Kidney glomerular epithelial cell (primary cell): Measurements from ENCODE around the gene LRMDA.

Source experiments
- DNase-seq: peaks from one replicate; lab custom pipeline; 2025; lab: John Stamatoyannopoulos, UW

LRMDA gene

DNA sequence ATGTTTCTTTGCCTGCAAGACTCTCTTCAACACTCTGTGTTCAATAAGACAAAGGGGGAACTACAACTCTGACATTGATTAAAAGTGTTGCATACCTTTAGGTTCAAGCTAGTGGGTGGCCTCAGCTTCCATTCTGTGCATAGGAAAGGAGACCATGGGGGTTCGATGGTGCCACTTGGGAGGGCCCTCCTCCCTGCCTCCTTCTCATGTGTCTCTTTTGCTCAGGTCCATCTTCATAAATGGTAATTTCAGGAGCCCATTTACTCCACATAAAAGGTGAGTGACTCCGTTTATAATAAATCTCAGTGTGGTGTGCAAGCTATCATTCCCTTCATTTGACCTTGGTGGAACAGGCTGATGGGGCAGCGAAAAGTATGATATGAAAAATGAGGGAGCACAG lies 285.1 kb downstream of the LRMDA start:
- DNase-seq, result no peak

DNA sequence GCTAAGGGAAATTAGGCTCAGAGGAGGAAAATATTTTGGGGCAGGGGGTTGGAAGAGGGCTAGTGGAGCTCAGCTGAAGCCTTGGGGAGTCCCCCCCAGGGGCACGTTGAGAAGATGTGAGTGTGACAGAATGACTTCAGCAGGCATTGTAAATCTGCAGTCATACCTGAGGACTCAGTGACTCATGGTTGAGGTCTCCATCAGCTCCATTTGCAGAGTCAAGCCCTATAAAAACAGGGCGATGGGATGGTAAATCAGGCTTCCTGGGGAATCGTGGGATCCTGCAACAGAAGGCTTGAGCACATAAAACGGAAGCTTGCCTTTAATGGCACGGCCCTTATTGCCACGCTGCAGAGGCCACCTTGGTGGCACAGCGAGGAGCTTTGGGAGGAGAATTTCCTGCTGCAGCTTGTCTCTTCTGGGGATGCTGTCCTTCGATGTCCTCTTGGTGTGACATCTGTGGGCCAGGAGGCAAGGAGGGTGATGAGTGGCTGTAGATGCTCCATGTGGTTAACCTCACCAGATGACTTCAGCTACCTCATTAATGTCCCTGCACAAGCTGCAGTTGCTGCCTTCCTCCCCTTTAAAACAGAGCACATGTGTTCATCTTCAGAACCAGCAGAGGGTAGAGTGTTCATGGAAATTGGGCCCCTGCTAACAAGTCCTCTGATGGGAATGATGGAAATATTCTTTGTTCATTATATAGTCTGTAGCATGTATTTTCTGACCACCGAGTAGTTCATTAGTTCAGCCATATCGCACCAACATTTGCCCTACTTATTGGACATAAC lies 285.9 kb downstream of the LRMDA start:
- no peak for DNase-seq

DNA sequence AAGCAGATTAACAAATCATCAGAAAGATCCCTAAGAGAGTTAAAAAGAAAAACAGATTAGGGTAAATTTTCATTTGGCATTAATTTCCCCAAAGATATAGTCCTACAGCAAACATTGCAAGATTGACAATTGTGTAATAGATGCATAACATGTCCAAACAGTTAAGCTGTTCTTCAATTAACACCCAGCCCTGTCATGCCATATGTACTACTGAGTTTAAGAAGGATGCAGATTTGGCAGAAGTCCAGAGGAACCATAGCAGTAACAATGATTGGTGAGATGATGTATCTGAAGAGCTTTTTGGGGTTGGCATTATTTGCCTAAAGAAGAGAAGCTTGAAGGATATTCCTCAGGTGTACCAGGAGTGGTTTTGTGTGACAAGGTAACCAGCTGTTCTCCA lies 287.6 kb downstream of the LRMDA start:
- DNase-seq, result no peak

DNA sequence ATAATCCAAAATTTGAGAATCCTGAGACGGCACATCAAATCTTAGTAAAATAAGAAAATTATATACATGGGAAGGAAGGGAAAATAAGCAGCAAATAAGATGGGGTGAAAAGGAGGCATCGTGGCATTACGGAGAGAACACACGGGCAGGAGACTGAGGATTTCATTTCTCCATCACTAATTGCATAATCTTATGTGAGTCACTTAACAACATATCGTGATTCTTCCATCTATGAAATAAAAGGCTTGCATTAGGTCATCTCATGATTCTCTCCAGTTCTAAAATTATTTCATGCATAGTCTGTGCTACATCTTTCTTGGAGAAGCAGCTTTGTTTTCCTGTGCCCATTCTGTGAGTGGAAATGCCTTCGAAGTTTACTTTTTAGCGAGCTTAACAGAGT lies 288.7 kb downstream of the LRMDA start:
- DNase-seq, result no peak

DNA sequence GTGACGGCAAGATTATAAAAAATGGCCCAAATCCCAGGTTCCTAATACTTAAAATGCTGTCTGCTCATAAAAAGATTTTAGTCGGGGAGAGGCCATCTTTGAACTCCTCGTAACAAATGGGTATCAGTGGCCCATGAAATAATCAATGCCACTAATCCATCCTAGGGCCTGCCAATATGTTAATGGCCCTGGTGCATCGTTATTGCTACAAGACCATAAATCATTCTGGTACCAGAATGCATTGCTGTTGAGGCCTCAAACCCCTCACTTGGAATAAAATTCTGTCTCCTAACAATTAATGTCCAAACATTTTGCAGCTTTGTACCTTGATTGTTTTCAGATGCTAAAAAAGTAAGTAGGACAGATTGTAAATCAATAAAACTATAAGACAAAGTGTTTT lies 290.6 kb downstream of the LRMDA start:
- DNase-seq, result no peak

DNA sequence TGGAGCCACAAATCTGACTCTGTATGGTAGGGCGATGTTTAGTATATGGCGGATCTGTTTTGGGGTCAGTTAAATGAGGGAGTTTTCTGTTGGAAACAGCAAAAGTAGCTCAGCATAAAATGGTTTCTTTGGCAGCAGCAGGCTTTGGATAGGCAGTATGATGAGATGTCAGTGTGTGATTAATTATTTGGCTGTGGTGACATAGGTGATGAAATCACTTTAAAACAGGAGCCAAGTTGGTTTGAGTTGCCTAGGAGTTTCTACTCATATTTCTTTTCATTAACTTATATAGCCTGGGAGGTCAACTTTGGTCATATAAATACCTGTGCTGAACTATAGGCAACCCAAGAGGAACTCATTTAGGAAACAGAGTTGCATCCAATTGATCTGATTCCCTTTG lies 291.2 kb downstream of the LRMDA start:
- no peak for DNase-seq

DNA sequence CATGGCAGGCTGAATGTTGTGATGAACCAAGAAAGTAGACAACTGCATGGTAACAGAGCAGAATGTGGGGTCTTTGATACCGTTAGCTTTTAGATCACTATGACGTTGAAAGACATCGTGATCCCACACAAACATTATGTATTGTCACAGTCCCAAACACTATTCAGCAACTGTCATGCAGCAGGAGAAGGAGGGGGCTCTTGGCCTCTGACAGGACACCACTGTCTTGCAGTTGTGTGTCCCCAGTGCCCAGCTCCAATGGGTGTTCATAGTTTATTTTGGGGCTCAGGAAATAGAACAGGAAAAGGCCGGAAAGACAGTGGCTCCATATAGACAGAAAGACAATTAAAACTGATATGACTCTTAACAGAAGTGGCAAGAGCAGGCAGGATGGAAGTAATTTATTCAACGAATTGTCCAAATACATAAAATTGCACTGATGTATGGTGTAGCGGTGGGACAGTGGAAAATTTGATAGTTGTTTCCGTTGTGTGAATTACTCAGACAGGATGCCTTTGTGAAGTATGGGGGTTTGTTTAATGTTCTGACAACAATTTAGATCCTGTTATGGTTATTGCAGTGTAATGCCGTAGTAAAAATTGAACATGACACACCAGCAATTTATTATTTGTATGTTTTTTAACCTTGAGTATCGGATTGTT lies 292.0 kb downstream of the LRMDA start:
- DNase-seq, result no peak

DNA sequence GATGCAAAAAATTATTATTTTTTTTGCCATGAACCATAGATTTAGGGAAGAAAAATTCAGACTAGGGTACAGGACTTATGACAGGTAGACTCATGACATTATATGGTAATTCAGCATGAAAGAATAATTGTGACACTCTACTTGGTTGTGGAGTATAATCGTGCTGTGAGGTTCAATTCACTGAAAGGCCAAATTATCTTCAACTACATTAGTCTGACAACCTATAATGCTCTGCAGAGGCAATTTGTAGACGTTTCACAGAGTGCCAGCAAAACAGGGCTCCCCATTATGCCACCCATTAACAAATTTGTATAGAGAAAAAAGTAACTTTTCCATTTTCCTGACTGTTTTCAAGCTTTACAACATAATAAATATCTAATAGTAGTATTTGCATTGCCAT lies 292.6 kb downstream of the LRMDA start:
- no peak for DNase-seq

DNA sequence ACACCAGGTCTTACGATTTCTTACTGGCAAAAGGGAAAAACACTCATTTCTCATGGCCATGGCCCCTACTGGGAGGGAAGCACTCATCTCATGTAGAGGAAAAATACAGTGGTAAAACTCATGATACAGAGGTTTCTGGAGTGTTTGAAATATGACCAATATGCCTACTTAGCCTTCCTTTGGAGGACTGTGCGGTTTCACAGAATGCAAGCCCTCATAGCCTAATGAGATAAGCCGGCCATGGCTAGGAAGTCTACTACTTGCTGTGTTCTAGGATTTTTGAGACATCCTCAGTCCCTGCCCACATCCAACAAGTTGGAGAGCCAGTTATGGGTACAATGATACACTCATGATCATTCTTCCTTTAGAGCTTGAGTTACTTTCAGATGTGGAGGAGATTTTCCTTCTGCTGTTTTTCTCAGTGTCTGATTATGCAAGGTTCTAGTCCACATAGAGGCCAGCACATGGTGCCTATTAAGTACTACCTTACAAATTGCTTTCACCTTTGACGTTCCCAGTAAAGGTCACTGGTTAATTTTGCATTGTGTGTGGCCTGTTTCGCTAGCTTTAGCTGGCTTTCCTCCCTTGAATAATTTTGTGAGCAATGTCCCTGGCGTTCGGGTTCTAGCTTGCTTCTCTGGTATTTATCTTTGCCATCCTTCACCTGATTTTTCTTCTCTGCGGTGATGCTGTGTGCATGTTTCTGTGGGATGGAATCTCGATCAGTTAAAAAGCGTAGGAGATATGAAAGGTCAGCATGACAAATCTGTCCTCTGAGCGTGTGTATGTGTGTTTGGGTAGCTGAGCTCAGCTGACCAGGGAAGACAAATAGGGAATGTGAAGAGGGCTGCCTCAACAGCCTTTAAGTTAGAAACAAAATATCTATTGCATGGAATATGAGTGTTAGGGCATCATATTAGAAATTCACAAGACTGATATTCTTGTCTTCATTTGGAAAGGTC lies 295.4 kb downstream of the LRMDA start:
- no peak for DNase-seq

DNA sequence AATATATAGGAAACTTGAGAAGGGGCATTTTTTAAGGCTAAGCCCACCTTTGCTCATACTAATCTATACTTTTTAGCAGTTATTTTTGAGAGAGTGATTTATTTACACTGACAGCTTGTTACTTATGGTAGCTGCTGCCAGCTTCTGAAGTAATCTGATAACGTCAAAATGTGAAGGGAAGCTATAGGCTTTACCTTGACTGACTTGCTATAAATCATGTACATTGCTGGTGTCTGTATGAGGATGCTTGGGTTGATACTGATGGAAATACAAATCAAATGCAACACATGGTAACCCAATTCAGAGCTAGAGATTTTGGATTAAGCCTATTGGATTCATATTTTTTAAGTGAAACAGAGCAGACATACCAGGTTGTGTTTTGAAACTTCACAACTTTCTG lies 299.4 kb downstream of the LRMDA start:
- no peak for DNase-seq

DNA sequence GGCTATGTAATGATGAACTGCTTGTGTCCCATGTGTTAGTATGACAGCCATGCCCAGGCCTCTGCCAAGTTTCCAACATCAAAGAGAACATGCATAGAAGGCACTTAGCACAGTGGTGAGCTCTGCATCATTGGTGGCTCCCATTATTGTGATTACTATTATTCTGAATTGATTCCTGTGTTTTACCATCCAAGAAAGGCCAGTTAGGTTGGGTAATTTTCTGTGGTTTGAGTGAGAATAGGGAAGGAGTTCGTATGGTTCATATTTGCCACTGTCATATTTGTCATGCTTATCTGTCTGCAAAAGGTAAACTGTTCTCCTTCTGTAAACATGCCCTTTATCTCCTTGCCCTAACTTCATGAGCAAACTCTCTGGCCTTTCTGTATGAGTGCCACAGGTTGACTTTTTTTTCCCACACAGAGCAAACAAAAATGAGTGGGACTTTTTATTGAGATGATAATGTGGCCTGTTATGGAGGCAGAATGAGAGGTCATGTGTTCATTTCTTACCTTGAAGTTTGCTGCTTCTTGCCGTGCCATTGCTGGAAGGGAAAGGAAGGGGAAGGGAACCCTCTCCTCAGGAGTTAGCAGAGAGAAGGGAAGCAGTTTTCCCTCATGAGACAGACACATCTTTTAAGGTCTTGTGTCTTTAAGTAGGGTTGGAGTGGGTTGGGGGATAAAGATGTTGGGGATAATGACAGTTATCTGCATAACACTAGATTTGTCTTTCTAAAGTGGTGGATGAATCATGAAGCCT lies 301.9 kb downstream of the LRMDA start:
- DNase-seq, result no peak

DNA sequence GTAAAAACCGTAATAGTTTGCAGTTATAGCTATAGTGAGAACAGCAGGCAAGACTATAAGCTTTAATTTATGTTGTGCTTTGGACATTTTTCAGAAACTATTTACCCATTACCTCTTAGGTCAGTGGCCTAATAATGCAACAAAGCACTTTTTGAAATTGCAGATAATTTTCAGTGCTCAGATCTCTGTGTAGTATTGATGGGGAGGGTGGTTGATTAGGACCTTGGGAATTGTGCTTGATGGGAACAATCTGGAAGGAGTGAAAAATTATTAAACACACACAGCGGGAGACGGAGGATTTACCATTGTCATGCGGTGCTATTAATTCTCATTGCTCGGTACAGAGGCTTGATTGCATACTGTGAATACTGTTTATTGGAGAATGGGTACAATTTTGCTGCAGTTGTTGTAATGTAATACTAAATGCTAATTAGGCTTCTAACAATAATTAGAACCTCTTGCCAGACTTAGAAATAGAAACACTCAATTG lies 304.8 kb downstream of the LRMDA start:
- DNase-seq, result no peak

DNA sequence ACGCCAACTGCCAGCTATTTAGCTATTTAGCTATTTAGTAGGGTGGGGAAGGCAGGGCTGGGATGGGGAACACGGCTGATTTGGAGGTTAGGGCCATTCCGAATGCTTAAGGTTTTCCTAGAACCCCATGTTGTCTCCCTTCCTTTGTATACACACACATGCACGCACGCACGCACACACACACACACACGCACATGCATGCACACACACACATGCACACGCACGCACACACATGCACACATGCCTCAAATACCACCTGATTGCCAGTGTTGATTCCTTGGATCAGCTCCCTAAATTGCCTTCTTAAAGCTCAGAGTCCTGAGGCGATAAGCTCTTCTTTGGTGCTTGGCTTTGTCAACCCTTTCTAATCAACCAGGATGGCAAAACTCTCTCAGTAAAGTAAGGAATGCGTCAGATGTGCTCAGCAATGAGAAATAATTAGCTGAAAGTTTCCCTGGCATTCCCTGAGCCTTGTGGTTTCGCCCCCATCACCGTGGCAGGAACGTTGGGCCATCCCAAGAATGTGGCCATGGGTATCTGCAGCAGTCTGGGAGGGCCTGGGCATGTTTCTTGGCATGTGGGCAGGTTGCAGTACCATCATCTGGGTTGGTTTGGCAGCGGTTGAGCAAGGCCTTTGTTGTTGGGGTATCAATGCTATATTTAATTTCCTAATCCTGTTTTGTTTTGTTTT lies 305.6 kb downstream of the LRMDA start:
- no peak for DNase-seq

DNA sequence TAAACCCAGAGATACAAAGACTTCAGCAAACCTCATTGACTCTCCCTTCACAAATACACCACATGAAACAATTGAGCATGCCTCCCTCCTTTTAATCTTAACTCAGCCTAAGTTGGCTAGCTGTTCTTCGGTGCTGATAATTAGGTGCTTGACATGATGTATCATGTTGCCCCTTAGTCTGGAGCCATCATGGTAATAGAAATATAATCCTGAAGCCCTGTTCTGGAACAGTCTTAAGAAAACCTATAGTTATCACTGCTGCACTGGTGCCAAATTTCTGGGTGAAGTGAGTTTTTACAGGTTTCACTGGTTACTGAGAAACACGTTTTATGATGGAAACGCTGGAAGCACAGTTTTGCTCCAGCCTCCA lies 306.1 kb downstream of the LRMDA start:
- no peak for DNase-seq

DNA sequence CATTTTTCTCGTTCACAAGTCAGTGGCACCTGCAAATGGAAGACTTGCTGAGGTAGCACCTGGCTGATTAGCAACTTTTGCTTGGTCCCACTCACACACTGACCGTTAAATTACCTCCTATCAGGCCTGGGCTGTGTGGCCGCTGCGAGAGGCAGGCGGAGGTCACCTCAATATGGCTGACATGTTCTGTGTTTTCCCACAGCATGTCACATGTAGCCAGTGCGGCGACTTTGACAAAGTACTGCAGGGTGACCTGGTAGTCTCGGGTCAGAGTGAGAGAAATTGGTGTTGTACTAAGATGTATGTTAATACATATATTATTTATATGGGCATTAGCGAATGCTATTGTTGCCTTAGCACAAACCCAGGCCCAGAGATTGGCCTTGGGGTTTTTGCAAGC lies 307.5 kb downstream of the LRMDA start:
- no peak for DNase-seq

DNA sequence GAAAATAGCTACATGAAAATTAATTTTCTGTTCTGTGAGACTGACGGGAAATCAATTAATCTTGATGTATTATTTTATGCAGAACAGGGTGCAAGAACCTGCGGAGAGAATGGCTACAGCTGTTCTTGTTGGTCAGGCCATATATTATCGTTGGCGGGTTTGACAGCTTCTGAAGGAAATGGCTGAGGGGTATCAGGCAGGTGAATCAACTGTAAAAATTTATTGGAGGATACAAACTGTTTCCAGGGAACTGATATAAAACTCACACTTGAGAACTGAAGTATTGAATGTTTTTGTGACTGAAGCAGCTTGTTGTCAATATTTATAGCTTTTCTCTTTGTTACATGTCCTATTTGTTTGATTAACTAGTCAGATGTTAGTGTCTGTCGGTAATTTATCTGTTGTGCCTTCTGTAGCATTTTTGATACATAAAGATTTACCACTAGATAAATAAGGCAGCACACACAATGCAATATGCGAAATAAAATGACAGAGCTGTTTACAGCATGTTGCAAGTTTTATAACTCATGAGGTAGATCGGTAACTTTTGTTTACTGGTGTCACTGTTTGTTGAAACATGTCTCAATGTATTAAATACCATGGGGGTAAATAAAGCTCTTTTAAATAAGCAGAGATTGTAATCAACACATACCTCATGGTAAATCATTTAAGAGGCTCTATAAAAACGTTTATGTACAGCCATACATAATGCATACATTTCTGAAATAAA lies 308.2 kb downstream of the LRMDA start:
- no peak for DNase-seq

DNA sequence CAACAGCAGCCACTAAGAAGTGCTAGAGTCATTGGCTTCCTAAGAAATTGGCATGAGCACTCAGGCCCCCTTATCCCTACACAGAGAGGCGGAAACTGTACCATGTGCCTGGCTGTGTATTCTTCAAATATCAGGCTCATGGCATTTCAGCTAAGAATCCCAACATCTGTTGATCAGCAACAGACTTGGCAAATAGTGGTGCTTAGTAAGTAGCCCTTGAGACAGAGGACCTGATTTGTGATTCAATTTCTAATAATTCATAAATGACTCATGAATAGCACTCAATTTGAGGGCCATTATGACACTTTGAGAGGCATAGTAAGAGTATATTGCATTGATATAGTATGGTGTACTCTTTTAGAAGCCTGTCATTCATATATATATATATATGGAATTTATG lies 309.1 kb downstream of the LRMDA start:
- DNase-seq, result no peak

DNA sequence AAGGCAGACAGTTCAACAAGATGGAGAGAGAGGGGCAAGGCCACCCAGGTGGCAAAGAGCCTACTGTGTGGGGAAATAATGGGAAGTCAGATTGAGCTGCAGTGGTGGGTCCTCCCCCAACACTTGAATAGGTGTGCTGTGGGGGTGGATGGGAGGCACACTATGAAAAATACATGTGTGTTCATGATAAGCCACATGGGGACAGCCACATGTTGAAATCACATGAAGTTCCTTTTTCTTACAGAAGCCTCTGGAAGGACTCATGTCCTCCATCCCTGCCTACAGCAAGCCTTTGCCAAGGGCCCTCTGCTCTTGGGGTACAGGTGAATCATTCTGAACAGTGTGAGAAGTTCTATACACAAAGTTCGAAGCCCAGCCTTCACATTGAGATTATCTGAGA lies 310.9 kb downstream of the LRMDA start:
- DNase-seq, result no peak

DNA sequence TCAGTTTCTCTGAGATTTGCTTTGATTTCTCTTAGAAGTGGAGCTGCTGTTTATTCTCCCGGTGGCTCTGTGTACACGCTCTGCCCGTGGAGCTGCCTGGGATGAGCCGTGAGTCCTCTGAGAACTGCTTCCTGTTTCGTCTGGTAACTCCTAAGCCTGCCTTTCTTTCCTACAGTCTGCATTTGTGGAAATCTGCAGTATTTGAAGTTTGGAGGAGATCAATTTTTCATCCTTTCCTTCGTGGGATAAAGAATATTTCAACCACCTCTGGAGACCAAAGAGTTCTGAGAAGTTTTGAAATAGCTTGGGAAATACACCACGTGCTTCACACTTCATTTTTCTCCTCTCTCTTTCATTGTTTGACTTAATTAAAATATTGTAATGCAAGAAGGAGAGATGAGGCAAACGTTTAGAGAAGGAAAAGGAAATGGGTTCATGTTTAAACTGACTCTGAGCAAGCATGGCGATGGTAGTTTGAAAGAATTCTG lies 311.9 kb downstream of the LRMDA start:
- DNase-seq, result no peak

DNA sequence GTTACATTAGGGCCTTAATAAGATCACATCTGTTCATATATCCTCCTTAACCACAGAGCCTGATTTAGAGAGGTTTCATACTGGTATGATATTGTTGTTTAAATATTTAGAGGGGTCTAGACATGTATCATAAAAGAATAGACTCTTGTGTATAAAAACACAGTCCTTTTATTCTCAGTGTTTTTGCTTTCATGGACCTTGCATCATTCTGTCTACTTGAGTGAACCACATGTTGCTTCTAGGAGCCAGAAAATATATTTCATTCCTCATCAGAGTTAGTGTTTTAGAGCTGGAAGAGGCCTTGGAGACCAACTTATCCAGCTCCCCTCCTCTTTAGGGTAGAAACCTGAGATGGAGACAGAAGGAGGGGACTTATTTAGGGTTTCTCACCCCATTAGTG lies 312.8 kb downstream of the LRMDA start:
- no peak for DNase-seq
